Stimulated activated CD8-positive, alpha-beta memory T cell treated with anti-CD3 and anti-CD28 coated beads, Interleukin-2, amount 100 ng/mL, for 1 hour (primary cell): ENCODE results near the gene BTG4.
A peak's percentile ranks its signal among the peaks of the same experiment; 100 is the strongest.

Experiments used
- DNase-seq, 2 donors: peaks; one replicate each; pipeline ENCODE4 v3.0.0-alpha.2; 2020; ENCODE audit warnings: low read depth in 2 of 2

Gene BTG4

DNA sequence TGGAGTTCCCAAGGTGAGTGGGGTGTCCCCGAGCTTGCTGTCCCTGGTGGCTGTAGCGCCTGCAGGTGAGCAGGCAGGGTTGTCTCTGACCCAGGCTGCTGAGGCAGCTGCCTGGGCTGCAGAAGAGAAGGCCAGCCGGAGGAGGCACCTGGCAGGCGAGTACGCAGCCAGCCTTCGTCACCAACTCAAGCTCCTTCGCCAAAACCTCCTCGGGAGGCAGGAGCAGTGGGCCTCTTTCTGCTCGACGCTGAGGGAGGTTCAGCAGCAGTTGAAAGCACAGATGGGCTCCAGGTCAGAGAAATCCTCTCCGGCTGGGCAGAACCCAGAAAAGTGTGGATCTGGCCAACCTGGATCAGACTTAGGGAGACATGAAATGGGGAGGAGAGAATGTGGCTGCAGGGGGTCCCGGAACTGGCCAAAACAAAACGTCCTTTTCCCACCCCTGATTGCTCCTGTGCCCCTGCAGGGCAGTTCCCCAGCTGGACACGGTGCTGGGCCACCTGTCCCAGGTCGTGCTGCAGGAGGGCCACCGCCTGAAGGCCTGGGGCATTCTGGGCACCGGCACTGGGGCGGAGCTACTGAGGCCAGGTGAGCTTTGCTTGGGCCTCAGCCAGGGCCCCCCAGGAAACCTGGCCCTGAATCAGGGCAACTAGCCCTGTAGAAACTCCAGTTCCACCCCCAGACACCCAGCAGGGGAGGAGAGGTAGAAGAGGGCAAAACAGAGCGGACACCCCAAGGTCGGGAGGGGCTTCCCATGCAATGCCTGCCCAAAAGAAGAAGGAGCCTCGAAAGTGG lies 56.7 kb downstream of the BTG4 start:
- DNase-seq = no peak

- peak in 1 of 2 donors; percentile 24 for DNase-seq
These were observed 57.5 kb downstream of the BTG4 start for GRCh38 chr11:111454561-111455192.

GRCh38 chr11:111452817-111453552 lies 59.2 kb downstream of the BTG4 start:
- DNase-seq = no peak

DNA sequence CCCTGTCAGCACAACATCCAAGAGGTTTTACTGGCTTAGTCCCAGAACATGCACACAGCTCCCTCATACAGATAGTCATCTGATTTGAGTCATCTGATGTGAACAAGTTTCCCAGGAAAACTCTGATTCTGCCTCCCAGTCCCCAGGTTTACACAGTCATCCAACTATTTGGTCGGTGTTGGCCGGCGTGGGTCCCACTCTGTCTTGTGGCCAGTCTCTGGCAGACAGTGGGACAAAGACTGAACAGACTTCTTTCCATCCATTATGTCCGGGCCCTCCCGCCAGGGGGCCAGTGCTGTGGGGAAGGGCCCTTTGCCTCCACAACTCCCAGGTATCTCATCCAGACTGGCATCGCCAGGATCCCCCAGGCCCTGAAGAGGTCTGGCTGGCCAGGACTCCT lies 60.0 kb downstream of the BTG4 start:
- no peak for DNase-seq

- no peak for DNase-seq
These were observed 61.5 kb downstream of the BTG4 start for GRCh38 chr11:111450480-111451320.

- DNase-seq = no peak
These were observed 62.3 kb downstream of the BTG4 start for GRCh38 chr11:111449696-111450479.

DNA sequence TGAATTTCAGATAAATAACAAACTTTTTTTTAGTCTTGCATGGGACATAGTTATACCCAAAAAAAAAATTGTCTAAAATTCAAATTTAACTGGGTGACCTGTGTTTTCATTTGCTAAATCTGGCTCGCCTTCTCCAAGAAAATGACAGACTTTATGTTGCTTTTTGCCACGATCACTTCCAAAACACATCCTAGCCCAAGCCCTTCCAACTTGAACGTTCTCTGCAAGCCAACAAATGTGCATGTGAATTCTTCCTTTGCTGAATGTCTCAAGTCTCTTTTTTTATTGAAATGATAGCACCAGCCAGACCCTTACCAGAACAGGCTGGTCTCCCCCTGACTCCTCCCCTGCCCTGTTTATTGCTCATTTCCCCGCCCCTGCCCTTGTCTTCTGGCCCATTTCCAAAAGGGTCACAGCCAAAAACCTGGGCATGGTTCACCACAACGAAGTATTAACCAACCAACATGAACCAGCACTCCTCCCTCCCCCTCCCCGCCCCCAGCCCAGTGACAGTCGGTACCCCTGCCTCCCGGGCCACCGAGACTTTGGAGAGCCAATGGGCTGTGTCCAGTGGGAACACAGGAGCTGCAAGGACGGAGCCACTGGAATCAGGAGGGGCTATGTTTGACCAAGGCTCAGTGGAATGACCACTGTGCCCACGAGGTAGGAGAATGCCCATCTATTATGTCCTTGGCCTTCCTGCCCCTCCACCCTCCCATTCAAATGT lies 63.2 kb downstream of the BTG4 start:
- DNase-seq = no peak

DNA sequence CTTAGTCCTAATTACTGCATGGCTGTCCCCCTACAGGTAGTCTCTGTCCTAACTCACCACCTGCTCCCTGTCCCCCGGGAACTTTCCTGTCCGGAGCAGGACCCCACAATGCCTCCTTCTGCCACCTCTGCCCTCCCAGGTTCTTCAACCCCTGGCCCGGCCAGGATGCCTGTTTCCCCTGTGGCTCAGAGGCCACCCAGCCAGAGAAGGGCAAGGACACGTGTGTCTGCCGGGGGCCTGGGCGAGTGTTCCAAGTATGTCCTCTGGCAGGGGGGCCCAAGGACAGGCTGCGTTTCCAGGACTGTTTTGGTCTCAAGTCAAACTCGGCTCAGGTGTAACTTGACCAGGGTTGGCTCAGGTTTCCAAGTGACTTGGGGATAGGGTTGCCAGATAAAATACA lies 63.8 kb downstream of the BTG4 start:
- no peak for DNase-seq

- no peak for DNase-seq
These were observed 64.3 kb downstream of the BTG4 start for GRCh38 chr11:111447931-111448330.

DNA sequence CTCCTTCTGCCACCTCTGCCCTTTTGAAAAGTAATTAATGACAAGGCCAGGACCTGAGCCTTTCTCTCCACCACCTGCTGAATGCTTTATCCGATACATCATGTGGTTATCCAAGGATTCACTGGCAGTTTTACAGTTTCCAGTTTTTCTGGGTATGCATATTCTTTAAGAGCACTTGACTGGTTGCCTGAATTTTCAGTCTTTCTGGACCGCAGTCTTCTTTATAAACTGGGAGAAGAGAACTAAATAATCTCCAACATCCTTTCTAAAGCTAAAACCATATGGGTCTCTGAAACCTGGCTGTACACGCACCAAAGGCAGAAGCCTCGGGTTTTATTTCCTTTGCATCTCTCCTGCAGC lies 65.1 kb downstream of the BTG4 start:
- no peak for DNase-seq

GRCh38 chr11:111446404-111447111 lies 65.6 kb downstream of the BTG4 start:
- DNase-seq = peak; percentile 44 to 50

DNA sequence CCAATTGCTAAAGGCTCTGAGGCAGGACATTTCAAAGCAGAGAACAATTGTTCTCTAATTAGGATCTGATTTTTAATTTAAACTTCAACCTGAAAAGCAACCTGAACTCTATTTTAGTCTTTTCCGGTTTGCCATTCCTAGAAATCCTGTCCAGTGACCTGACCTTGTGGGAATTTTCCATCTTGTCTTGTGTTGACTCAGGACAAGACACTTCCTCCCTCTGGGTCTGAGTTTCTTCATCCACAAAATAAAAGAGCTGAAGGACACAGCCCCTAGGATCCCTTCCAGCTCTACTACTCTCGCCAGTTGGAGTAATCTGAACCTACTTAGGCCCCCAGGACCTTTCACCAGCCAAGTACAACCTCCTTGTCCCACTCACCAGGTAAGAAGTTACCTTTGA lies 66.6 kb downstream of the BTG4 start:
- DNase-seq = no peak
